ENCODE results near the gene GAA. TPM values are rescaled to one million over a fixed set of nuclear protein-coding genes. Genes with fewer than 3 reads are reported as not detected.

GAA gene
- total and polyA plus RNA-seq, 10 of the 15 experiments (the other 5 are each of a cell fraction or from before 2014, with no cell fraction given), result 0.18 to 10.5 (median 4.1) TPM

GRCh38 chr17:80055597-80055996 lies 45.8 kb upstream of the GAA start:
- H3K9me3 ChIP-seq (replicated peaks; ENCODE audit: control insufficient read depth, insufficient read depth, low read length), result no peaks in the 10 kb centered on the region
- H3K9ac ChIP-seq (ENCODE audit: control insufficient read depth, insufficient read depth, low read length), result no peak overlapping the region
- H3K4me1 ChIP-seq (ENCODE audit: control insufficient read depth, insufficient read depth, low read length), result no peaks in the 10 kb centered on the region
- SMC1A ChIA-PET (ENCODE audit: uncharacterized antibody, unreplicated experiment), result no interaction called here
- H2AFZ ChIP-seq (ENCODE audit: control insufficient read depth, low read depth, low read length), result no peak overlapping the region
- 33% methylated on average over 9 of the region's 9 CpGs for whole genome bisulfite sequencing (ENCODE audit: insufficient coverage, insufficient replicate concordance, low lambda C conversion rate, missing lambda C conversion rate)
- BruUV-seq (replicated peaks), result no TSS peak
- no peaks in the 10 kb centered on the region for H3K27me3 ChIP-seq (replicated peaks in 1 of 2; ENCODE audit: control insufficient read depth in 2 of 2, insufficient read depth in 2 of 2, low read length in 1 of 2)
- no peaks in the 10 kb centered on the region for H3K79me2 ChIP-seq (ENCODE audit: control insufficient read depth, insufficient read depth, low read length)
- no peak for ATAC-seq
- in situ Hi-C loops (cut with MboI) (no loop called here), intact Hi-C loops (cut with micrococcal nuclease; ENCODE audit: unreplicated experiment) (no loop called here)
- H3K4me3 ChIP-seq, result no peak overlapping the region
- H4K20me1 ChIP-seq (ENCODE audit: control insufficient read depth, insufficient read depth), result no peaks in the 10 kb centered on the region
- RAD21 ChIA-PET (ENCODE audit: unreplicated experiment), result no interaction called here
- no peak for TF ChIP-seq USF2 (IDR thresholded peaks at IDR 0.05; ENCODE audit: borderline replicate concordance, low read depth, low read length)
- POLR2A ChIA-PET, result no interaction called here
- H3K4me2 ChIP-seq (ENCODE audit: control insufficient read depth, insufficient read depth), result no peak overlapping the region
- no peak for FAIRE-seq
- CTCF ChIA-PET, result interaction anchor here (1.1 kb wide), 1 partner anchor 47 kb away, joined by 3 read pairs; no protein-coding TSS in a partner anchor
- H3K27ac ChIP-seq (ENCODE audit: control insufficient read depth, insufficient read depth), result no peak overlapping the region
- no peak for DNase-seq (ENCODE audit: low read depth, low spot score)
- H3K36me3 ChIP-seq (ENCODE audit: control insufficient read depth in 2 of 2, insufficient read depth in 2 of 2, low read length in 1 of 2), result no peaks in the 10 kb centered on the region

- no peak for DNase-seq (ENCODE audit: low read depth, low spot score)
- Histone ChIP-seq H3K4me1 (ENCODE audit: control insufficient read depth, insufficient read depth, low read length) (no peaks in the 10 kb centered on the region), H2AFZ (ENCODE audit: control insufficient read depth, low read depth, low read length) (no peak overlapping the region), H4K20me1 (ENCODE audit: control insufficient read depth, insufficient read depth) (no peaks in the 10 kb centered on the region), H3K4me3 (no peak overlapping the region), H3K36me3 (ENCODE audit: control insufficient read depth in 2 of 2, insufficient read depth in 2 of 2, low read length in 1 of 2) (no peaks in the 10 kb centered on the region), H3K4me2 (ENCODE audit: control insufficient read depth, insufficient read depth) (no peak overlapping the region), H3K79me2 (ENCODE audit: control insufficient read depth, insufficient read depth, low read length) (no peaks in the 10 kb centered on the region), H3K27me3 (replicated peaks in 1 of 2; ENCODE audit: control insufficient read depth in 2 of 2, insufficient read depth in 2 of 2, low read length in 1 of 2) (no peaks in the 10 kb centered on the region), H3K27ac (ENCODE audit: control insufficient read depth, insufficient read depth) (no peak overlapping the region), H3K9ac (ENCODE audit: control insufficient read depth, insufficient read depth, low read length) (no peak overlapping the region), H3K9me3 (replicated peaks; ENCODE audit: control insufficient read depth, insufficient read depth, low read length) (no peaks in the 10 kb centered on the region)
- ChIA-PET SMC1A (ENCODE audit: uncharacterized antibody, unreplicated experiment) (no interaction called here), RAD21 (ENCODE audit: unreplicated experiment) (no interaction called here), POLR2A (interaction anchor here (0.6 to 0.7 kb wide), 3 partner anchors 16 to 1387 kb away, joined by 3 to 4 read pairs (median 3); no protein-coding TSS in a partner anchor), CTCF (interaction anchor here (1.9 kb wide), 1 partner anchor 50 kb away, joined by 6 read pairs; no protein-coding TSS in a partner anchor)
- BruUV-seq (replicated peaks), result no TSS peak
- no peak for FAIRE-seq
- in situ Hi-C loops (cut with MboI), result no loop called here
- intact Hi-C loops (cut with micrococcal nuclease; ENCODE audit: unreplicated experiment), result no loop called here
- ATAC-seq, result no peak
- 57% methylated on average over 28 of the region's 28 CpGs for WGBS (ENCODE audit: insufficient coverage, insufficient replicate concordance, low lambda C conversion rate, missing lambda C conversion rate)
- TF ChIP-seq NFIC (IDR thresholded peaks at IDR 0.05; ENCODE audit: low read depth, low read length), result no peak
- no peak for TF ChIP-seq GATAD2B (conservative IDR thresholded peaks at IDR 0.05; ENCODE audit: low read depth)
- no peak for TF ChIP-seq BHLHE40 (IDR thresholded peaks at IDR 0.05; ENCODE audit: borderline replicate concordance in 1 of 2, low read depth in 2 of 2, low read length in 1 of 2)
- TF ChIP-seq CEBPB (IDR thresholded peaks at IDR 0.05; ENCODE audit: borderline replicate concordance in 1 of 2, low read depth in 2 of 2, low read length in 2 of 2), result no peak
- TF ChIP-seq RFX5 (IDR thresholded peaks at IDR 0.05; ENCODE audit: low read depth, low read length), result no peak
- no peak for TF ChIP-seq MYC (IDR thresholded peaks at IDR 0.05; ENCODE audit: insufficient read depth, insufficient read length, insufficient replicate concordance, low read length, severe bottlenecking)
- TF ChIP-seq GABPA (IDR thresholded peaks at IDR 0.05; ENCODE audit: low read depth), result no peak
- TF ChIP-seq EGR1 (IDR thresholded peaks at IDR 0.05; ENCODE audit: borderline replicate concordance in 1 of 2, low read depth in 2 of 2, low read length in 2 of 2), result no peak
- TF ChIP-seq FOS (IDR thresholded peaks at IDR 0.05; ENCODE audit: borderline replicate concordance, extremely low read depth, insufficient read length), result no peak
- no peak for TF ChIP-seq NFXL1 (IDR thresholded peaks at IDR 0.05; ENCODE audit: borderline replicate concordance)
Measured at GRCh38 chr17:80058311-80058955, 42.9 kb upstream of the GAA start.

All from GM12878 (cell line).